GM12892 (cell line): ENCODE measurements around the gene PRKAG2.

Source experiments
- POLR2AphosphoS5 ChIP-seq: IDR thresholded peaks from 2 replicates; pipeline ENCODE4 v1.6.1; 2011; ENCODE audit warnings: low read depth, low read length, control low read depth
- TAF1 ChIP-seq: IDR thresholded peaks from 2 replicates; pipeline ENCODE4 v1.6.1; 2011; ENCODE audit warnings: low read depth, mild to moderate bottlenecking, control low read depth, low read length, borderline replicate concordance

- TF ChIP-seq TAF1, result no peak
- no peak for TF ChIP-seq POLR2AphosphoS5
These were observed 352.6 kb downstream of the PRKAG2 start for GRCh38 chr7:151524331-151524730.
